Activated naive CD4-positive, alpha-beta T cell treated with anti-CD3 and anti-CD28 coated beads for 36 hours (primary cell): ENCODE results near the gene ELAVL4. TPM values are rescaled to one million over a fixed set of nuclear protein-coding genes. Genes with fewer than 3 reads are reported as not detected.

Experiments used
- CTCF ChIA-PET: fragments of 350-600 bp; sonication (Branson Sonifier 250); formaldehyde crosslinking; loops from one replicate; lab custom pipeline; 2021; ENCODE audit warnings: antibody characterized with exemption; lab: Charles Lee
- DNase-seq: peaks from one replicate; pipeline ENCODE4 v3.0.0-alpha.2; 2020
- H3K27ac Mint-ChIP-seq: one replicate; pipeline ENCODE4 v1.8.0; 2021; ENCODE audit warnings: mild to moderate bottlenecking, mixed read lengths
- H3K27me3 Mint-ChIP-seq: one replicate; pipeline ENCODE4 v1.8.0; 2021; ENCODE audit warnings: low read depth, mixed read lengths
- H3K36me3 Mint-ChIP-seq: one replicate; pipeline ENCODE4 v1.8.0; 2021; ENCODE audit warnings: low read depth, mixed read lengths
- H3K4me1 Mint-ChIP-seq: one replicate; pipeline ENCODE4 v1.8.0; 2021; ENCODE audit warnings: low read depth, mixed read lengths
- H3K4me3 Mint-ChIP-seq: one replicate; pipeline ENCODE4 v1.8.0; 2021; ENCODE audit warnings: mild to moderate bottlenecking, moderate library complexity, mixed read lengths
- H3K9me3 Mint-ChIP-seq: one replicate; pipeline ENCODE4 v1.8.0; 2021; ENCODE audit warnings: mixed read lengths
- intact Hi-C: fragments of 100-400 bp; cut with micrococcal nuclease; formaldehyde crosslinking; loops from one replicate; pipeline ENCODE4 v1.15.1; 2023
- total RNA-seq, 2 experiments: library from RNA; stranded (reverse); gene quantifications; one replicate each; pipeline ENCODE4 v1.2.3, GENCODE V29; 2021

Gene ELAVL4
- total RNA-seq, 2 experiments from 2014 or later = not detected

GRCh38 chr1:50243939-50244338, 135.2 kb downstream of the ELAVL4 start:
- intact Hi-C loops = no loop called here
- Mint-ChIP-seq H3K4me1 (no peaks in the 10 kb centered on the region), H3K27ac (no peak overlapping the region), H3K36me3 (no peaks in the 10 kb centered on the region), H3K4me3 (no peak overlapping the region), H3K9me3 (peaks cover 2% of the 10 kb centered on the region), H3K27me3 (peaks cover 13% of the 10 kb centered on the region)
- no peak for DNase-seq
- CTCF ChIA-PET = interaction anchor here (0.9 kb wide), 1 partner anchor 39 kb away, joined by 3 read pairs; no protein-coding TSS in a partner anchor

- CTCF ChIA-PET = no interaction called here
- intact Hi-C loops = no loop called here
- peaks cover 23% of the 10 kb centered on the region for H3K27me3 Mint-ChIP-seq
- H3K36me3 Mint-ChIP-seq = no peaks in the 10 kb centered on the region
- H3K9me3 Mint-ChIP-seq = no peaks in the 10 kb centered on the region
- no peaks in the 10 kb centered on the region for H3K4me1 Mint-ChIP-seq
- no peak overlapping the region for H3K4me3 Mint-ChIP-seq
- no peak for DNase-seq
- no peak overlapping the region for H3K27ac Mint-ChIP-seq
Observed at GRCh38 chr1:50246869-50247268, 138.1 kb downstream of the ELAVL4 start.

- Mint-ChIP-seq H3K36me3 (no peaks in the 10 kb centered on the region), H3K4me1 (no peaks in the 10 kb centered on the region), H3K4me3 (no peak overlapping the region), H3K27me3 (peaks cover 16% of the 10 kb centered on the region), H3K9me3 (peaks cover 1% of the 10 kb centered on the region), H3K27ac (no peak overlapping the region)
- CTCF ChIA-PET = interaction anchor here (0.9 kb wide), 1 partner anchor 80 kb away, joined by 3 read pairs; no protein-coding TSS in a partner anchor
- DNase-seq = no peak
- intact Hi-C loops = no loop called here
Observed at GRCh38 chr1:50251702-50252101, 143.0 kb downstream of the ELAVL4 start.

- H3K36me3 Mint-ChIP-seq = no peaks in the 10 kb centered on the region
- intact Hi-C loops = no loop called here
- no peak overlapping the region for H3K4me3 Mint-ChIP-seq
- H3K27ac Mint-ChIP-seq = no peak overlapping the region
- no peak for DNase-seq
- peaks cover 16% of the 10 kb centered on the region for H3K27me3 Mint-ChIP-seq
- peaks cover 1% of the 10 kb centered on the region for H3K9me3 Mint-ChIP-seq
- H3K4me1 Mint-ChIP-seq = no peaks in the 10 kb centered on the region
- CTCF ChIA-PET = interaction anchor here (0.9 kb wide), 1 partner anchor 80 kb away, joined by 3 read pairs; no protein-coding TSS in a partner anchor
Observed at GRCh38 chr1:50252196-50252595, 143.5 kb downstream of the ELAVL4 start.

Other genes starting within 250 kb of the ELAVL4 start
- not detected for gene AGBL4, start 85.0 kb upstream of the ELAVL4 start, total RNA-seq